BLaER1 (cell line): ENCODE measurements around the gene IFITM1.
A peak's percentile ranks its signal among the peaks of the same experiment; 100 is the strongest.

Experiments used
- H3K27ac ChIP-seq: shearing (Covaris generic); formaldehyde crosslinking; 2 replicates; pipeline ENCODE4 v1.8.1; 2022
- H3K27me3 ChIP-seq: shearing (Covaris generic); formaldehyde crosslinking; 2 replicates; pipeline ENCODE4 v1.8.1; 2022
- H3K36me3 ChIP-seq: shearing (Covaris generic); formaldehyde crosslinking; 2 replicates; pipeline ENCODE4 v1.8.1; 2022
- H3K4me1 ChIP-seq: shearing (Covaris generic); formaldehyde crosslinking; 2 replicates; pipeline ENCODE4 v1.8.1; 2022
- H3K4me2 ChIP-seq: shearing (Covaris generic); formaldehyde crosslinking; 2 replicates; pipeline ENCODE4 v1.8.1; 2022
- H3K4me3 ChIP-seq: shearing (Covaris generic); formaldehyde crosslinking; 2 replicates; pipeline ENCODE4 v1.8.1; 2022
- H3K9ac ChIP-seq: shearing (Covaris generic); formaldehyde crosslinking; 2 replicates; pipeline ENCODE4 v1.8.1; 2022
- H3K9me3 ChIP-seq: shearing (Covaris generic); formaldehyde crosslinking; 2 replicates; pipeline ENCODE4 v1.8.1; 2022
- H4K20me1 ChIP-seq: shearing (Covaris generic); formaldehyde crosslinking; 2 replicates; pipeline ENCODE4 v1.8.1; 2022
- Cebpa-rat ChIP-seq: shearing (Covaris generic); IDR thresholded peaks from 2 replicates; pipeline ENCODE4 v1.8.1; 2022

The IFITM1 gene

DNA sequence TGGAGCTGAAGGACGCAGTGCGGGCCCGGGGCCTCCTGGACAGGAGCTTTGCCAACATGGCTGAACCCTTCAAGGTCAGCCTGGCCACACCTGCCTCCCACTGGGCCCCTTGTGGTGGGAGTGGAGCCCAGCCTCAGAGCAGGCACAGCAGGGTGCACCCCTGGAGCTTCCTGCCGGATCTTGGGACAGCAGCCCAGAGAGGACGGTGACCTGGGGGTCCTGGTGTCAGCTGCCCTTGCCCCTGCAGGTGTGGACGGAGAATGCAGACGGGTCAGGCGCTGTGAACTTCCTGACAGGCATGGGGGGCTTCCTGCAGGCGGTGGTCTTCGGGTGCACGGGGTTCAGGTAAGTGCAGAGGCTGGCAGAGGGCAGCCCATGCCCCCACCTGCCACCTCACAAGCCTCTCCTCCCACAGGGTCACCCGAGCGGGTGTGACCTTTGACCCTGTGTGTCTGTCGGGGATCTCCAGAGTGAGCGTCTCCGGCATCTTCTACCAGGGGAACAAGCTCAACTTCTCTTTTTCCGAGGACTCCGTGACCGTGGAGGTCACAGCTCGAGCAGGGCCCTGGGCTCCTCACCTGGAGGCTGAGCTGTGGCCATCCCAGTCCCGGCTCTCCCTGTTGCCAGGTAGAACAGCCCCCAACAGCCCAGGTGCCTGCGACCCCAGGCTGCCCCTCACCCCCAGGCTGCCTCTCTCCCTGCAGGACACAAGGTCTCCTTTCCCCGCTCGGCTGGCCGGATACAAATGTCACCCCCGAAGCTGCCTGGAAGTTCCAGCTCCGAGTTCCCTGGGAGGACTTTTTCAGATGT lies 19.8 kb upstream of the IFITM1 start:
- Histone ChIP-seq H3K9me3 (no peaks in the 10 kb centered on the region), H4K20me1 (peaks cover 5% of the 10 kb centered on the region; the same call in 1 of the 2 replicates), H3K27me3 (no peaks in the 10 kb centered on the region), H3K9ac (no peak overlapping the region), H3K4me1 (peaks cover 64% of the 10 kb centered on the region), H3K36me3 (peaks cover 56% of the 10 kb centered on the region), H3K4me2 (no peak overlapping the region), H3K4me3 (no peak overlapping the region), H3K27ac (no peak overlapping the region)
- TF ChIP-seq Cebpa-rat = no peak

DNA sequence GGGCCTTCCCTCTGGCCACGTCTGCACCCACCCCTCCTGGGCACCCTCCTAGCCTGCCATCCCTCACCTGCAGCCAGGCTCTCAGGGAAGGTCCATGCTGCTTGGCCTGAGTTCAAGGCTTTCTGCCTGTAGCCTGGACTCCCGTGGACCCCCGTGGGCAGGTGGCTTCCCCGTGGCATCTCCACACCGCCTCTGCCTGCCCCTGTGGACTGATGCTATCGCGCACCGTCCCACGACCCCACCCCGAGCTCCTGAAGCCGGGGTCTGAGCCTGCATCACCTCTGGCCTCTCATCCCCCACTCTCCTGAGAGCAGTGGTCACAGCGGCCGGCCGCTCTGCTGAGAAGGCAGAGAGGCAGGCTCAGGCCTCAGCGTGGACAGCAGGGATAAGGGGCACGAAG lies 19.1 kb upstream of the IFITM1 start:
- Histone ChIP-seq H3K4me1 (peaks cover 61% of the 10 kb centered on the region), H3K9me3 (no peaks in the 10 kb centered on the region), H3K27me3 (no peaks in the 10 kb centered on the region), H3K36me3 (peaks cover 56% of the 10 kb centered on the region), H3K4me3 (no peak overlapping the region), H3K9ac (no peak overlapping the region), H3K4me2 (no peak overlapping the region), H3K27ac (no peak overlapping the region), H4K20me1 (peaks cover 5% of the 10 kb centered on the region; the same call in 1 of the 2 replicates)
- no peak for TF ChIP-seq Cebpa-rat

DNA sequence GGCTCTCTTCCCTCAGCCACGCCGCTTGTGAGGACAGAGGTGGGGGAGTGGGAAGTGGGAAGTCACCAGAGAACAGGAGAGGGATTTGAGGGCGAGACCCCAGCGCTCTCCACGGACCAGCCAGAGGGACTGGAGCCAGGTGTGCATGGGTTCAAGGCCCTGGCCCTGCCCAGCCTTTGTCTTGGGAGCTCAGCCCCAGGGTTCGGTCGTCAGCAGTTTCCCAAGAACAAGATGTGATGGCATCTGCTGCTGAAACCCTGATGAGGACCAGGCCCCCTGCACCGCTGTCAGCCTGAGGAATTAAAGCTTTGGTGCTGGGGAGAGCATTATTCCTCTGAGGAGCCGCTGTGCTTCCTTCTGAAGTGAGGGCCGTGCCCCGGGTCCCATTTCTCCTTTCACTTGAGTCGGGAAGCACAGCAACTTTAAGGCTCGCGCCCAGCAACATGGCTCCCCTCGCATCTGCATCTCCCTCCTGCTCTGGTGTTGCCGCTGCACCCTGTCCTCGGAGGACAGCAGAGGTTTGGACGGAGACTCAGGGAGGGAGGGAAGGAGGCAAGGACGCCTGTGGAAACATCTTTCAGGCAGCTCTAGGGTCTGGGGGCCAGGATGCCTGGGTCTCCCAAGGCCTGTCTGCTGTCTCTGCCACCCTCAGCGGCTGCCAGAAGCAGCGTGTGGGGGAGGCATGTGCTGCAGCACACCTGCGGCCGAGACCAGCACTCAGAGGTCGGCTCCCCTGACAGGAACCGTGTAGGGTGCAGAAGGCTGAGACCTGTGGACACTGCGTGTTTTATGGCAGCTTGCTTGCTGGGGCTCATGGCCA lies 18.3 kb upstream of the IFITM1 start:
- Histone ChIP-seq H3K36me3 (peaks cover 54% of the 10 kb centered on the region), H3K4me2 (no peak overlapping the region), H3K27ac (no peak overlapping the region), H3K4me3 (no peak overlapping the region), H3K4me1 (peaks cover 61% of the 10 kb centered on the region), H3K9ac (no peak overlapping the region), H3K9me3 (no peaks in the 10 kb centered on the region), H4K20me1 (peaks cover 5% of the 10 kb centered on the region; the same call in 1 of the 2 replicates), H3K27me3 (no peaks in the 10 kb centered on the region)
- TF ChIP-seq Cebpa-rat = no peak

DNA sequence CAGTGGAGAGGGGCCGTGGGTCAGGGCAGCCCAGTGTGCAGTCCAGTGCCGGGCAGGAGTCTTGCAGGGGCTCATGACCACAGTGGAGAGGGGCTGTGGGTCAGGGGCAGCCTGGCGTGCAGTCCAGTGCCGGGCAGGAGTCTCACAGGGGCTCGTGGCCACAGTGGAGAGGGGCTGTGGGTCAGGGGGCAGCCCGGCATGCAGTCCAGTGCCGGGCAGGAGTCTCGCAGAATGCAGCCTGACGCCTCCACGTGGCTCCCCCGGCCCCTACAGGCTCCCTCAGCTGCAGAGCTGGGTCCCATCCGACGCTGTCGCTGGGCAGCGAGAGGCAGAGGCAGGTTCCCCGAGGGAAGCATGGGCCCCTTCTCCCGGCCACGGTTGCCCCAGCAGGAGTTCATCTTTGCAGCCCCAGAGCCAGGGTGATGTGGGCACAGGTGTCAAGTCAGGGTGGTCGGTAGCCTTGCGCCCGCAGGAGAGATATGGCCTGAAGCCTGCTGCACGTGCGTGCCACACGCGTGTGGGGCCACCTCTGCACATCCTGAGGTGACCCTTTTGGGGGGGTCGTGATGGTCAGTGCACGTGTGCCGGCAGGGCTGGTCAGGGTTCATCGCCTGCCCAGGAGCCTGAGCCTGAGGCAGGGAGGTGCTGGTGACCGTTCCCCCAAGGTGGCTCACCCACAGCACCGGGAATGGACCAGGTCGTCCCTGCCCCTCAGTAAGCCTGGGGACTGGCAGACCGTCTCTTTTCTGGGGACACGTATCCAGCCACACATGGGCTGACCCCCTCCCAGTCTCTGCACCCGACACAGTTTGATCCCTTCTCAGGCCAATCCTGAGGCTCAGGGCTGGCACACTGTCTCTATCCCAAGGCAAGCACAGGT lies 17.4 kb upstream of the IFITM1 start:
- Histone ChIP-seq H3K4me3 (no peak overlapping the region), H3K9ac (peak overlapping the region; percentile 45; the same call in 1 of the 2 replicates), H3K27ac (peak overlapping the region; percentile 79), H3K4me2 (peak overlapping the region; percentile 92), H3K27me3 (no peaks in the 10 kb centered on the region), H3K36me3 (peaks cover 46% of the 10 kb centered on the region), H3K4me1 (peaks cover 53% of the 10 kb centered on the region), H4K20me1 (no peaks in the 10 kb centered on the region; the same call in 1 of the 2 replicates), H3K9me3 (no peaks in the 10 kb centered on the region)
- no peak for TF ChIP-seq Cebpa-rat

DNA sequence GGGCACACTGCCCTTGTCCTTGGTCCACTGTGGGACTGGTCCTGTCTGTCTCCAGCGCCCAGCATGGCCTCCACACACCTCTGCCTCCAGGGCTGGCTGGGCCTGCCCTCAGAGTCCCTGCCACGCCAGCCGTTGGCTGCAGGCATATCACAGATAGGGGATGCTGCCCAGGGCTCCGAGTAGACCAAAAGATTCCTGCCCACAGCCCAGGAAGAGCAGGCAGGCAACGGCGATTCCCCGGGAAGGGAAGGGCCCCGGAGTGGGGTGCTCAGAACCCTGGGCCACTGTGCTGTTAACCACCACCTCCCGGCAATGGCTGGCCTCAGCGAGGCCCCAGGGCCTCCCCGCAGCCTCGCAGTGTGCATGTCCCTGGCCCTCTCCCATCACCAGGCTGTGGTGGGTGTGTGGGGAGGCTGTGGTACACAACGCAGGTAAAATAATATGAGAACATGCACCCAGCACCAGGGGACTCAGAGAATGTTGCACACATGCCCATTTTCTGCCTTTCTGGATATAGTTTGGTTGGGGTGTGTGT lies 16.7 kb upstream of the IFITM1 start:
- peaks cover 47% of the 10 kb centered on the region for H3K4me1 ChIP-seq
- H3K9ac ChIP-seq = peak overlapping the region; percentile 45; the same call in 1 of the 2 replicates

DNA sequence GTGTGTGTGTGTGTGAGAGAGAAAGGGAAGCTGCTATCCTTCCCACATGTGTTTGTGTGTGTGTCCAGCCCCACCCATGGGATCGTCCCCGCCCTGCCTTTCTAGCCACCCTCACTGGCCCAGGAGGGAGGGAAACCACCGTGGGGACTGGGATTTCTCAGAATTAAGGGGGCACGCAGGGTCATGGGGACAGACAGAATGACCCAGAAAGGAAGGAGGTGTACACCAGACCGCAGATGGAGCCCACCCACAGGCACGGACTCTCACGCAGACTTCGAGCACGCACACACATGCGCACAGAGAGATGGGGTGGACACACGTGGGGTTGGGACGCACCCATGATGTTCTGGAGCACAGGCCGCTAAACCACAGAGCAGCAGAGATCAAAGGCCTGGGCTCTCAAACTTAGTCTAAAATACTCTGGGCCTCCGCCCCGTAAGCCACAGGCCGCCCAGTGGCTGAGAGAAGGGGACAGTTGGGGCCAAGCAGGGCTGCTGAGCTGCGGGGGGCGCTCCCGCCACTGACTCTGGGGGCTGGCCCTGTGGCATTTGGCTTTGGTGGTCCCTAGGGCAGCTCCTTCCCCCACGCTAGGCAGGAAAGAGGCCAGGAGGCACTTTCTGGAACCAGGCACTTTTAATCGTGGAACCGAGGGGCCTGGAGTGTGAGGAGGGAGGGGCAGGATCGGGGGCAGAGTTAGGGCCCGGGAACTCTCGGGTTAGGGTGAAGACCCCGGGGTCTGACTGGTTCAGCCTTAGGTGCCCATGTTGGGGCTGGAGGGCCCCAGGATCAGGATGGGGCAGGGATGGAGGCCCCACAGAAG lies 16.0 kb upstream of the IFITM1 start:
- Histone ChIP-seq H3K27me3 (no peaks in the 10 kb centered on the region), H3K9ac (peak overlapping the region; percentile 70), H3K27ac (peak overlapping the region; percentile 79), H4K20me1 (no peaks in the 10 kb centered on the region), H3K4me1 (peaks cover 44% of the 10 kb centered on the region), H3K9me3 (no peaks in the 10 kb centered on the region), H3K4me3 (peak overlapping the region; percentile 29; the same call in 1 of the 2 replicates), H3K4me2 (peak overlapping the region; percentile 92), H3K36me3 (peaks cover 32% of the 10 kb centered on the region)
- no peak for TF ChIP-seq Cebpa-rat

More for the DNA sequence above, 16.7 kb upstream of the IFITM1 start:
- H3K36me3 ChIP-seq = peaks cover 39% of the 10 kb centered on the region
- no peak for TF ChIP-seq Cebpa-rat
- H3K4me3 ChIP-seq = no peak overlapping the region
- H3K4me2 ChIP-seq = peak overlapping the region; percentile 92
- H3K9me3 ChIP-seq = no peaks in the 10 kb centered on the region
- H3K27ac ChIP-seq = peak overlapping the region; percentile 79
- H3K27me3 ChIP-seq = no peaks in the 10 kb centered on the region
- no peaks in the 10 kb centered on the region; the same call in 1 of the 2 replicates for H4K20me1 ChIP-seq

DNA sequence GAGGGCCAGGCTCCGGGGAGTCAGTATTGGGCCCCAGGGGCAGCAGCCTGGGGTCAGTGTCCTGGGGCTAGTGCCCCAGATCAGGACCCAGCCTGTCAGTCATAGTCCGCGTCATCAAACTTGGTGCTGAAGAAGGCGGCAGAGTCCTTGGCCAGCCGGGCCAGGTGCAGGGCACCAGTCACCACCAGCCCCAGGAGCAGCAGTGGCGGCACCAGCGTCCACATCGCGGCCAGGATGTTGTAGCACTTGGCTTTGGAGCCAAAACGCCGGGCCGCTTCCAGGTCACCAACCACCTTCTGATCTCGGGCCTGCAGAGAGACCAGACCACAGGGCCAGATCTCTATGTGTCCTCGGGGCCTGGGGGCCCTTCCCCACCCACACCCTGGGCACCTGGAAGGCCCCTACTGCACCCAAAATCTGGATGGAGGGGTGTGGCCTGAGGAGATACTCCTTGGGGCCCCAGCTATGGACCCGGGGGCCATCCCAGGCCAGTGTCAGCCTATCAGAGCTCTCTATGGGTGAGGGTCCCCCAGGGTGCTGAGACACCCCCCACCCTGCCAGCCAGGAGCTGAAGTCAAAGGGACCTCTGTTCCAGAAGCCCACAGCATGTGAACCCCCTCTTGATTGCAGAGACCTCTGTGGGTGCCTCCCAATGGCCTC lies 15.3 kb upstream of the IFITM1 start:
- Histone ChIP-seq H4K20me1 (no peaks in the 10 kb centered on the region), H3K27ac (peak overlapping the region; percentile 79), H3K36me3 (peaks cover 26% of the 10 kb centered on the region), H3K27me3 (no peaks in the 10 kb centered on the region), H3K4me3 (peak overlapping the region; percentile 29; the same call in 1 of the 2 replicates), H3K9ac (peak overlapping the region; percentile 70), H3K4me1 (peaks cover 51% of the 10 kb centered on the region), H3K9me3 (no peaks in the 10 kb centered on the region), H3K4me2 (peak overlapping the region; percentile 92)
- TF ChIP-seq Cebpa-rat = no peak
